Ectodermal cell (in vitro differentiated cells): ENCODE data around the gene LDB3.

Experiments used
- H3K27ac ChIP-seq: 2 replicates; pipeline ENCODE4 v1.7.0; 2013; ENCODE audit warnings: mild to moderate bottlenecking, low read depth, low read length; ENCODE audit not compliant: insufficient read depth, poor library complexity, severe bottlenecking
- H3K27me3 ChIP-seq: 2 replicates; pipeline ENCODE4 v1.7.0; 2013; ENCODE audit warnings: mild to moderate bottlenecking, low read length; ENCODE audit not compliant: insufficient read depth, control insufficient read depth, poor library complexity, severe bottlenecking
- H3K36me3 ChIP-seq: one replicate; pipeline ENCODE4 v1.7.0; 2013; ENCODE audit warnings: low read length; ENCODE audit not compliant: control insufficient read depth, insufficient read depth
- H3K4me1 ChIP-seq: one replicate; pipeline ENCODE4 v1.7.0; 2013; ENCODE audit warnings: low read length; ENCODE audit not compliant: control insufficient read depth, insufficient read depth
- H3K4me3 ChIP-seq: 2 replicates; pipeline ENCODE4 v1.7.0; 2013; ENCODE audit warnings: low read depth, low read length, control low read depth; ENCODE audit not compliant: insufficient read depth
- H3K9me3 ChIP-seq: 2 replicates; pipeline ENCODE4 v1.7.0; 2013; ENCODE audit warnings: mild to moderate bottlenecking, low read length, moderate library complexity; ENCODE audit not compliant: control insufficient read depth
- WGBS, 2 experiments: methylation state at CpG; one replicate each; pipeline ENCODE4 v1.1.7; 2013; ENCODE audit warnings: missing lambda C conversion rate in 2 of 2; 5-methylcytosine and 5-hydroxymethylcytosine counted together

Gene LDB3

GRCh38 chr10:86658261-86658741, 10.0 kb upstream of the LDB3 start:
- 96 to 98% methylated on average over 12 of the region's 12 CpGs for WGBS, 2 experiments
- Histone ChIP-seq H3K9me3 (no peaks in the 10 kb centered on the region), H3K36me3 (no peaks in the 10 kb centered on the region)

GRCh38 chr10:86658751-86659150, 9.6 kb upstream of the LDB3 start:
- Histone ChIP-seq H3K4me1 (no peaks in the 10 kb centered on the region), H3K9me3 (no peaks in the 10 kb centered on the region), H3K27ac (no peak overlapping the region), H3K36me3 (no peaks in the 10 kb centered on the region), H3K27me3 (no peaks in the 10 kb centered on the region), H3K4me3 (no peak overlapping the region)
- 30% methylated on average over 3 of the region's 3 CpGs for WGBS, 2 experiments

More at GRCh38 chr10:86658261-86658741, 10.0 kb upstream of the LDB3 start:
- no peaks in the 10 kb centered on the region for H3K4me1 ChIP-seq
- no peaks in the 10 kb centered on the region for H3K27me3 ChIP-seq
- no peak overlapping the region for H3K4me3 ChIP-seq
- no peak overlapping the region for H3K27ac ChIP-seq

GRCh38 chr10:86659161-86659691, 9.1 kb upstream of the LDB3 start:
- Histone ChIP-seq H3K36me3 (no peaks in the 10 kb centered on the region), H3K9me3 (no peaks in the 10 kb centered on the region), H3K27me3 (no peaks in the 10 kb centered on the region), H3K27ac (no peak overlapping the region), H3K4me3 (no peak overlapping the region), H3K4me1 (no peaks in the 10 kb centered on the region)
- WGBS, 2 experiments: 92 to 93% methylated on average over 19 of the region's 19 CpGs

GRCh38 chr10:86659721-86660453, 8.4 kb upstream of the LDB3 start:
- Histone ChIP-seq H3K4me1 (peaks cover under 1% of the 10 kb centered on the region), H3K9me3 (no peaks in the 10 kb centered on the region), H3K36me3 (no peaks in the 10 kb centered on the region), H3K27ac (no peak overlapping the region), H3K27me3 (no peaks in the 10 kb centered on the region), H3K4me3 (no peak overlapping the region)
- 87 to 89% methylated on average over 17 of the region's 17 CpGs for WGBS, 2 experiments

GRCh38 chr10:86661161-86662025, 6.9 kb upstream of the LDB3 start:
- no peak overlapping the region for H3K4me3 ChIP-seq
- no peaks in the 10 kb centered on the region for H3K36me3 ChIP-seq
- 90 to 92% methylated on average over 17 of the region's 17 CpGs for WGBS, 2 experiments
- no peaks in the 10 kb centered on the region for H3K9me3 ChIP-seq
- H3K27me3 ChIP-seq: no peaks in the 10 kb centered on the region
- H3K27ac ChIP-seq: no peak overlapping the region
- H3K4me1 ChIP-seq: peaks cover 12% of the 10 kb centered on the region

GRCh38 chr10:86662186-86663045, 5.9 kb upstream of the LDB3 start:
- no peaks in the 10 kb centered on the region for H3K36me3 ChIP-seq
- WGBS, 2 experiments: 93% methylated on average over 19 of the region's 19 CpGs

GRCh38 chr10:86663046-86663345, 5.3 kb upstream of the LDB3 start:
- no peaks in the 10 kb centered on the region for H3K27me3 ChIP-seq

More at GRCh38 chr10:86662186-86663045, 5.9 kb upstream of the LDB3 start:
- peaks cover 12% of the 10 kb centered on the region for H3K4me1 ChIP-seq
- H3K4me3 ChIP-seq: no peak overlapping the region
- H3K27me3 ChIP-seq: no peaks in the 10 kb centered on the region
- no peaks in the 10 kb centered on the region for H3K9me3 ChIP-seq
- H3K27ac ChIP-seq: no peak overlapping the region

GRCh38 chr10:86663576-86664339, 4.6 kb upstream of the LDB3 start:
- no peak overlapping the region for H3K27ac ChIP-seq

More at GRCh38 chr10:86663046-86663345, 5.3 kb upstream of the LDB3 start:
- no peaks in the 10 kb centered on the region for H3K9me3 ChIP-seq
- peaks cover 12% of the 10 kb centered on the region for H3K4me1 ChIP-seq
- H3K4me3 ChIP-seq: no peak overlapping the region
- 73 to 74% methylated on average over 8 of the region's 8 CpGs for WGBS, 2 experiments
- no peak overlapping the region for H3K27ac ChIP-seq
- H3K36me3 ChIP-seq: no peaks in the 10 kb centered on the region

More at GRCh38 chr10:86663576-86664339, 4.6 kb upstream of the LDB3 start:
- WGBS, 2 experiments: 93 to 96% methylated on average over 10 of the region's 10 CpGs
- Histone ChIP-seq H3K4me1 (peaks cover 19% of the 10 kb centered on the region), H3K36me3 (no peaks in the 10 kb centered on the region), H3K9me3 (no peaks in the 10 kb centered on the region), H3K4me3 (no peak overlapping the region), H3K27me3 (no peaks in the 10 kb centered on the region)
